GM12873 (cell line): ENCODE data around the gene KCNAB2.

ENCODE experiments used
- TF ChIP-seq, protein P1 (sequence below): IDR thresholded peaks from 2 replicates; pipeline ENCODE4 v1.5.1; 2012; ENCODE audit warnings: low read depth, mild to moderate bottlenecking, moderate library complexity, low read length, control low read depth; ENCODE audit not compliant: insufficient read depth; ENCODE audit errors: missing control alignments

The KCNAB2 gene

DNA sequence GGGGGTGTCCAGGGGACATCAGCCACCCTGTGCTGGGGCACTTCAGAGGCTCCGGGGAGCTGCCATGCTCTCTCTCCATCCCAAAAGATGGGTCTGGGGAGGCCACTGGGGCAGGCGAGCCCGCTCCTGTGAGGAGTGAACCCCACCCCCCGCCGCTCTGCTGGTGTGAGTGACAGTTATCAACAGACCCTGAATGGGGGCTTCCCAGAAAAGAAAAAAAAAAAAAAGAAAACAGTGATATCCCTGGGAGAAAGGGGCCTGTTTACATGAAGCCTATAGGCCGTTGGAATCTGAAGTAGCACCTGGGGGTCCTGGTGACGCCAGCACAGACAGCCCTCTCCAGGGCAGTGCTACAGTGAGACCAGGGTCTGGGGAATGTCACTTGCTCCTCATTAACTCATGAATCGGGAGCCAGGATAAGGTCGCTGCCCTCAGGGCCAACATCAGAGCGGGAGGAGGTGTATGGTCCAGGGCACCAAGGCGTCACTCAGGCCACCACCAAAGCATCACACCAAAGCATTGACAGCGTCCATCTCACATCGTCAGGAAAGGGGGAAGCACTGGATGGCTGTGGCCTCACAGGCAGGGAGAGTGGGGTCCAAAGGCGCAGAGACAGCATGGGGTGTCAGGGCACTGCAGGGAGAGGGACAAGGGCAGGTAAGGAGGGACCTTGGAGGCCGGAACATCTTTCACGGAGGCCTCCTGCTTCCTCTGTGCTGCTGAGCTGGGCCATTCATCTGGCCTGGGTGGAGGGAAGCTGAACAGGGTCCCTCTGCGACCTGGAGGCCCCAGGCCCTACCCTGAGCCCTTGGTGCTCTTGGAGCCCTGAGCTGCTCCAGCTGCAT, 45.0 kb upstream of the KCNAB2 start:
- TF ChIP-seq, protein P1, sequence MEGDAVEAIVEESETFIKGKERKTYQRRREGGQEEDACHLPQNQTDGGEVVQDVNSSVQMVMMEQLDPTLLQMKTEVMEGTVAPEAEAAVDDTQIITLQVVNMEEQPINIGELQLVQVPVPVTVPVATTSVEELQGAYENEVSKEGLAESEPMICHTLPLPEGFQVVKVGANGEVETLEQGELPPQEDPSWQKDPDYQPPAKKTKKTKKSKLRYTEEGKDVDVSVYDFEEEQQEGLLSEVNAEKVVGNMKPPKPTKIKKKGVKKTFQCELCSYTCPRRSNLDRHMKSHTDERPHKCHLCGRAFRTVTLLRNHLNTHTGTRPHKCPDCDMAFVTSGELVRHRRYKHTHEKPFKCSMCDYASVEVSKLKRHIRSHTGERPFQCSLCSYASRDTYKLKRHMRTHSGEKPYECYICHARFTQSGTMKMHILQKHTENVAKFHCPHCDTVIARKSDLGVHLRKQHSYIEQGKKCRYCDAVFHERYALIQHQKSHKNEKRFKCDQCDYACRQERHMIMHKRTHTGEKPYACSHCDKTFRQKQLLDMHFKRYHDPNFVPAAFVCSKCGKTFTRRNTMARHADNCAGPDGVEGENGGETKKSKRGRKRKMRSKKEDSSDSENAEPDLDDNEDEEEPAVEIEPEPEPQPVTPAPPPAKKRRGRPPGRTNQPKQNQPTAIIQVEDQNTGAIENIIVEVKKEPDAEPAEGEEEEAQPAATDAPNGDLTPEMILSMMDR = no peak

DNA sequence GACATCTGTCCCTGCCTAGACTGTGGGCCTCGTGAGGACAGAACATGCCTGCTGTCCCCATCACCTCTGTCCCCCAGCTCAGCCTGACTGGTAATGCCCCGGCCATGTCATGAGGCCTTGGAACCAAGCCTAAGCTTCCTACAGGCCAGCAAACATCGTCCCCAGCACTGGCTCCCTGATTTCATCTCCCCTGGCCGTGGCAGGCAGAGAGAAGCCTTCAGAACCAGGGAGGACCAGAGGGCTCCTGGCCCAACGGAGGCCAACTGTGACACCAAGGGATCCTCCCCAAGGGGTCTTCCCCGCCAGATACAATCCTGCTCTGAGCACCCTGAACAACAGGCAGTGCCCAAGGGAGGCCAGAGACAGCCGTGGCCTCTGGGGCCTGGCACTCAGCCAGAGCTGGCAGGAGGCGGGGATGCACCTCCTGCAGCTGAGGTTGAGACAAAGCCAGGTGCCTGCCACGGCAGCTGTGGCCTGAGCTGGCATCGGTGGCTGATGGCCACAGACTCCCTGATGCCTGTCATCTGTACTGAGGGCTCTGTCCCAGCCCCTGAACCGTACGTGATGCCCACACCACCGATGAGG, 43.6 kb upstream of the KCNAB2 start:
- TF ChIP-seq, protein P1 = no peak

DNA sequence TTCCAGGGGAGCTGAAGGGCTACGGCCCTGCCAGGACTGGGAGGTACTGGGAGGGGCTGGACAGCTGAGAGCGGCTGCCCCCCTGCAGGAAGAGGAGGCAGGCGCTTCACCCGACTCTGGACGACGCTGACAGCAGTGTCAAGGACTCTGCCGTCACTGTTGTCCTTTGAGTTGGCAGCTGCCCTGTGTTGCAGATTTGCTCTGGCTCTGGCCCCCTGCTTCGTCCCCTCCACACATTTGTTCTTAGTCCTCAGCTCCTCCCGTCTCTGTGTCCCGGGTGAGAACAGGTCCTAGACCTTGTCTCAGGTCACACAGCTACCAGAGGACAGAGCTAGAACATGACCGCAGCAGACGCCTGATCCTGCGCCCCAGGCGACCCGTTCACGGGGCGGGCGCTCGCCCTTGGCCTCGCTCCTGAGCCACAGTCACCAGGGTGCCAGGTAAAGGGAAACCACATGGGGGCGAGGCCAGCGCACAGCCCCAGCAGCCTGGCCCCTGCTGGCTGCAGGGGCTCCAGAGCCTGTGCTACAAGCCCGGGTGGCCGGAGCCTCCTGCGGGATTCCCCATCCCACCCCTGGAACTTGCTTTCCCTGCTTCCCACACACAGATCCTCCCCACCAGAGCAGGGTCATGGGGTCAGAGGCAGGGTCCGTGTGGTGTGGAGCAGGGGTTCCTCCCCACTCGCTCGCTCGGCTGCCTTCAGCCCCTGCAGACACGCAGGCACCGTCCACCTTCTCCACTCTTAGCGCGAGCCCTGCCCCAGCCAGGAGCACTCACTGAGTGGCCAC, 42.8 kb upstream of the KCNAB2 start:
- TF ChIP-seq, protein P1 = no peak

DNA sequence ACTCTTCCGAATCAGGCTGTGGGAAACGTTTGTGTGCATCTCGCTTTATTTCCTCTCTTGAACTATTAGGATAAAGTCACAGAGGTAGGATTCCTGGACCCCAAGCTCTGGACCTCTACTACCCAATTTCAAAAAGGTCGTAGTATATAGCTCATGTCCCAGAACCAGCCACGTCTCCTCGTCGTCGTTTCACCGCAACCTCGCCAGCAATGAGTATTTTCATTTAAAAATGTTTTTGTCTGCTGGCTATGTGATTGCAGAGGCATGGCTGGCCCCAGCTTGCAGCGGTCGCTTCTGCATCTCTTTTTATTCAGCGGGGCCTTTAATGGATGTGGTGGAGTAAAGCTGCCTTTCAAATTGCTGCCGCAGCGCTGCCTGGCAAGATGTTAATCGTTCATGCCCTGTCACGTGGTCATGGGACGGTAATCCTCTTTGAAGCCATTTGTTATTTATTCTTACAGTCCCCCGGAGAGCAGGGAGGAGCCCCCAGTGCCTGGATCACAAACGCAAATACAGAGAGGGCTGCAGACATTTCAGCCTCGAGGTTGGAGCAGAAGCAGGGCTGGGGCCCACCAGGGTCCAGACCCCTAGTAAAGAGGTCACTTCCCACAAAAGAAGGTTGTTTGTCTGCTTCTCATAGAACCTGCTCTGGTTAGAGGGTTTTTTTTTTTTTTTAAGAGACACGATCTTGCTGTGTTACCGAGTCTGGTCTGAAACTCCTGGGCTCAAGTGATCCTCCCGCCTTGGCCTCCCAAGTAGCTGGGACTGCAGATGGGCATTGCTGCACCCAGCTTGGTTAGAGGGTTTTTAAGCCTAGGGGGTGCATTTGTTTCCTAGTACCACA, 41.9 kb upstream of the KCNAB2 start:
- TF ChIP-seq, protein P1 = no peak

DNA sequence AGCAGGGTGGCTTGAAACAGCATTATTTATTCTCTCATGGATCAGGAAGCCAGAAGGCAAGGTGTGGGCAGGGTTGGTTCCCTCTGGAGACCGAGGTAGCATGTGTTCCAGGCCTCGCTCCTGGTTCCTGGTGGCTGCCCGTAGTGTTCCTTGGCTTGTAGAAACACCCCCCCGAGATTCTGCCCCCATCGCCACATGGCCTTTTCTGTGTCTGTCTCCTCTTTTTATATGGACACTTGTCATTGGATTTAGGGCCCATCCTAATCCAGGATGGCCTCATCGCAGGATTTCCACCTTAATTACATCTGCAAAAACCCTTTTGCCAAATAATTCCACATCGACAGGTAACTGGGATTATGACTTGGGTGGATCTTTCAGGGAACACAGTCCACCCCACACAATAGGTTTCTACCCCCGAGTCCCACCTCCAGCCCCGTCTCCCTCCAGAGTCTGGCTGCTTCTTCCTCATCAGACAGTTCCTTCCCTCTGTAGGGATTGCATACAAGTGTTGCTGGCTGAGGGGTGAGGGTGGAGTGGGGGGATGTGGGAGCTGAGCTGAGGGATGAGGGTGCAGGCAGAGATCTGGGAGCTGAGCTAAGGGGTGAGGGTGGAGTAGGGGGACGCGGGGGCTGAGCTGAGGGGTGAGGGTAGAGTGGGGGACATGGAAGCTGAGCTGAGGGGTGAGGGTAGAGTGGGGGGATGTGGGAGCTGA, 41.1 kb upstream of the KCNAB2 start:
- TF ChIP-seq, protein P1 = no peak

DNA sequence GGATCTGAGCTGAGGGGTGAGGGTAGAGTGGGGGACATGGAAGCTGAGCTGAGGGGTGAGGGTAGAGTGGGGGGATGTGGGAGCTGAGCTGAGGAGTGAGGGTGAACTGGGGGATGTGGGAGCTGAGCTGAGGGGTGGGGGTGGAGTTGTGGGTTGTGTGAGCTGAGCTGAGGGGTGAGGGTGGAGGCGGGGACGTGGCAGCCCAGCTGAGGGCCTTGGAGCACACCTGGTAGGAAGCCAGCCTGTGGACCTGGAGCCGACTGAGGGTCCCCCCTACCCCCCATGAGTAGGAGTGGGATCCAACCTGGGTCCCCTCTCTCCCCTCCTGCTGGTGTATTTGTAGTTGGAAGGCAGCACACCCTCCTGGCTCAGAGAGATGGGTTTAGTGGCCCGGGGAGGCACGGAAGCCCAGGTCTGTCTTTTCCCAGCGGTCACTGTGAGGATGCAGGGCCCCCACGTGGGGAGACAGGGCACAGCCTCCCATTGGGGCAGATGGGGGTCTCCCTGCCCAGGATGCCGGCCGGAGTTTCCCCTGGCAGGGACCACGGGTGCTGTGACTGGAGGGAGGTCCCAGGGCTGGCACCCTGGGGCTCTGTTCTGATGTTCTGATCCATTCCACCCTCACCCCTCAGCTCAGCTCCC, 40.3 kb upstream of the KCNAB2 start:
- TF ChIP-seq, protein P1 = no peak
